UCSD-AML1 (cell line): ENCODE data around the gene WNT7A.

Experiments used
- DNase-seq: peaks from one replicate; lab custom pipeline; 2025; ENCODE audit not compliant: unreplicated experiment; lab: John Stamatoyannopoulos, UW

WNT7A gene

DNA sequence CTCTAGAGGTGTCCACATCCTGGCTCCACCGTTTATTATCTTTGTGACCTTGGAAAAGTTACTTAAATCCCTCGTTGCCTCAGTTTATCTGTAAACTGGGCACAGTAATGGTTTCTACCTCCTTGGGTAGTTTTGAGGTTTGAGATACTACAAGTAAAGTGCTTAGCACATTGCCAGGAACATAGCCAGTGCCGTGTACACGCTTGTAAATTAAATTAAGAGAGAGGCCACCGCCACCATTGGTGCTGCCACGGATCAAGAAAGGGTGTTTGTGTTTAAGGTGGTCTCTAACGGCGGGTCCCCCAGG, 5.8 kb upstream of the WNT7A start:
- DNase-seq = no peak

DNA sequence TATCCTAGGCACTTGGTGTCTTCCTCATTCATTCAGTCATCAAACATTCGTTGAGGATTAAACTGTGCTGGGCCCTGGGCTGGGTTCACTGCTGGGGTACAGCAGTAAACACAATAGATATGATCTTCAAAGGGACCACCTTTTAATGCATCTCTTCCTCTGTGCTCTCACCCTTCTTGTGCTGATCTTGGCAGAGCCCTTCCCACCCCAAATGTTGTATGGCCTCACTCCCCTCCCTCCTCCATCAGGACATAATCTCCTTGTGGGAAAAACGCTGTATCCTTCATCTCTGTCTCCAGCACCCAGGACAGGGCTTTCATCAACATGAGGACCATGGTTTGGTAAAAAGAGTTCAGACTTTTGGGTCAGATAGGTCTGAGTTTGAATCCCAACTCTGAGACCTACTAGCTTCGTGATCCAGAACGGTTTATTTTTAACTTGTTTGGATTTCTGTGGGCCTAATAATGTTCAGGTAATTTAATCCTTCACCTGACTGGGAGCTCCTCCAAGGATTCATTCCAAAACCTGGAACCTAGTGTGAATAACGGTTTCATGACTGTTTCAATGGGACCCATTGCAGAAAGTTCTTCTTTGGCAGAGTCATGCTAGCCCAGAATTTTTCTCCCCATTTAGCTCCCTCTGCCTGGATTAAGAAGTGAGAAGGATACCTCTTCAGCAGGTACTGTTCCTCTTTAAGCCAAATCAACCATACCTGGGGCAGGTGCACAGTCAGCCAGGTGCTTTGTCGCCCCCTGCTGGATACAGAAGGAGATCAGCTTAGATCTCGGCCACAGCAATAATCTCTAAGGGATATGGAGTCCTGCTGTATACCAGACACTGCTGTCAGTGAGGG, 5.2 kb upstream of the WNT7A start:
- no peak for DNase-seq

DNA sequence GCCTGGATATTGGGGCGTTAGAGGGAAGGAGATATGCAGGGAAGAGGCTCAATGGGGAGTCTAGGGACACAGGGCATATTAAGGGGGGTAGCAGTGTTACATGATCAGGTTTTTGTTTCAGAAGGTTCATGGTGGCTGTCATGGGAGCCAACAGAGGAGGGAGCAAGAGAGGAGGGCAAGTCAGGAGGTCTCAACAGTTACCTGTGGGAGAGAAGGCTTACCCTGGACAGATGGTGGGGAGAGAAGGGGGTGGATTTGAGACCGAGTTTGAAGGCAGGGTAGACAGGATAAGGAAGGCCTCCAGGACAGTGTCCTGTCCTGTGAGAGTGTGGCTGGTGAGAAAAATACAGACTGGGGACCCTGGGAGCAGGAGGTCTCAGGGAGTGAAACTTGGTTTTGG, 3.8 kb upstream of the WNT7A start:
- no peak for DNase-seq

DNA sequence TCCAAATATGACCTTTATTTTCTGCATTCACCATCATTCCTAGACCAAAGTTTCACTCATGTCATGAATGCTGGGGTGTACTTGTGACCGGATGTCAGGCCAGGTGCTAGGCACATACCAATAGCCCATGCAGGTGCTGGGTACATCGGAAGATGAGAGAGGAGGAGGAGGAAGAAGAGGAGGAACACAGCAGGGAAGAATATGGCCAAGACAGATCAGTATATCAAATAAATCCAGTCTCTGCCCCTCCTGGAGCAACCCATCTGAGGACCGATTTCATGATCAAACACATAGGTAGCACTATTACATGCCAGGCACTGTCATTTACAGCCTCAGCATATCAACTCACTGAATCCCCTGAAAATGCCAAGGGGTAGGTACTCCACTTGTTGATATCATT, 3.0 kb upstream of the WNT7A start:
- no peak for DNase-seq

DNA sequence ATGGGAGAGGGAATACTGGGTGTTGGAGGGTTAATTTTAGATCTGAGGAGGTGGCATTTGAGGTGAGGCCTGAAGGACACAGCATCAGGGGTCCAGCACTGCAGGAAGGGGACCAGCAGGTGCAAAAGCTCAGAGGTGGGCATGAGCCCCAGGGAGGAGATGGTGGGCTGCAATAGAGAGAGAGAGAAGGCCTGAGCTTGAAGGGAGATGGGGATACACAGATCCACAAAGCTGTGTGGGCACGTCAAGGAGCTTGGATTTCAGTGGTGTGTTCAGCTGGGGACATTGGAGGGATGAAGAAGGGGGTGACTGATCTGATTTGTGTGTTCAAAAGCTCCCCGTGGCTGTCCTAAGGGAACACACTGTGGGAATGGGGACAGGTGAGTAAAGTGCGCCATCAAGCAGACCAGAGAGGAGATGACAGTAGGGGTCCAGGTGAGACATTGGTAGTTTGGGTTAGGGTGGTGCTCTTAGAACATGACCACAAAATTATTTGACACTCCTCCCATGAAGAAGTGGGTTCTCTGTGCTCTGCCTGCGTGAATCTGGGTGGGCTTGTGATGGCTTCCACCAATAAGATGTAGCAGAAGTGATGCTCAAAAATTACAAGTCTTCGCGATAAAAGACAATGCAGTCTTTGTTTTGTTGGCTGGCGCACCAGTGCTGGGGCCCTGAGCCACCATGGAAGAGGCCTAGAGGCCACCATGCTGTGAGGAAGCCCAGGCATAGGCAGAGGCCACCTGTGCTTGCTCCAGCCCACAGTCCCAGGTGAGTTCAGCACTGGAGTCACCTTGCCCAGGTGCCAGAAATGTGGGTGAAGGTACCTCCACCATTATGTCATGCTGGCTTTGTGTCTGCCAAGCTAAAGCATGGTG, 1.9 kb upstream of the WNT7A start:
- no peak for DNase-seq

DNA sequence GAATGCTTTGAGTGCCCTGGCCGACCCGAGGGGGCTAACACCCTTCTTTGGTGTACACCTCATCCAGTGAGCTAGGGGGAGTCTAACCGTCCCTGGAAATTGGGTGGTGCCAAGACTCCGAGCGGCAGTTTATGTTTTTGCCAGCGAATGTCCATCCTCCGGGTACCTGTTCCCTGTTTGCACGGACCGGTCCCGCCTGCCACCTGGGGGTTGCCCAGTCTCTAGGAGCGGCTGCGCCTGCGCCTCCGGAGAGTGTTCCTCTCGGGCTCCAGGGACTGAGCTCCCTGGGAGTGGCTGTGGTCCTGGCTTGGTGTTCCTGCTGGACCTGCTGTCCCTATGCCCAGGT, 913 bp upstream of the WNT7A start:
- no peak for DNase-seq

DNA sequence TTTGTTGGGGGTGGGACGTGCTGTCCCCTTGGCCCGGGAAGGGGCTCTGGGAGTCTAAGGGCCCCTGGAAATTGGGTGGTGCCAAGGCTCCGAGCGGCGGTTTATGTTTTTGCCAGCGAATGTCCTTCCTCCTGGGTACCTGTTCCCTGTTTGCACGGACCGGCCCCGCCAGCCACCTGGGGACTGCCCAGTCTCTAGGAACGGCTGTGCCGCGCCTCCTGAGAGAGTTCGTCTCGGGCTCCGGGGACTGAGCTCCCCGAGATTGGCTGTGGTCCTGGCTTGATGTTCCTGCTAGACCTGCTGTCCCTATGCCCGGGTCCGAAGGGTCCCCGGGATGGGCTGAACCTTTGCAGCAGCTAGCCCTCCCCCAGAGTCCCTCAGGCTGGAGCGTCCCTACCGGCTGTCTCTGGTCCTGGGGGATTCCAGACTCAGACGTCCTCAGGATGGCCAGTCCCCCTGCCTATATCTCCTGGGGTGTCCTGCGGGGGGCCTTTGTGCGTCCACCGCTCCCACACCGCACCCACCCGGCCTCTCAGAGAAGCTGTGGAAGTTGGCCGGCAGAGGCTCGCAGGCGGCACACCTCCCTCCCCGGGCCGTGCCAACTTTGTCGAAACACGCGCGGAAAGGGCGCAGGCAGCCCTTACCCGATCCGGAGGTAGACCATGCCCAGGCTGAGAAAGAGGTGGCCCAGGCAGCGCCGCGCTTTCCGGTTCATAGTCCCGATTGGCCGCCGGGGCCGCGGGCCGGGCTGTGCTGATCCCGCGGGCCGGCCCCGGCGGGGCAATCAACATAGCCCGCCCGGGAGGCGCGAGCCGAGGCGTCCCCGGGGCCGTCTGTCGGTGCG, 547 bp downstream of the WNT7A start:
- no peak for DNase-seq

DNA sequence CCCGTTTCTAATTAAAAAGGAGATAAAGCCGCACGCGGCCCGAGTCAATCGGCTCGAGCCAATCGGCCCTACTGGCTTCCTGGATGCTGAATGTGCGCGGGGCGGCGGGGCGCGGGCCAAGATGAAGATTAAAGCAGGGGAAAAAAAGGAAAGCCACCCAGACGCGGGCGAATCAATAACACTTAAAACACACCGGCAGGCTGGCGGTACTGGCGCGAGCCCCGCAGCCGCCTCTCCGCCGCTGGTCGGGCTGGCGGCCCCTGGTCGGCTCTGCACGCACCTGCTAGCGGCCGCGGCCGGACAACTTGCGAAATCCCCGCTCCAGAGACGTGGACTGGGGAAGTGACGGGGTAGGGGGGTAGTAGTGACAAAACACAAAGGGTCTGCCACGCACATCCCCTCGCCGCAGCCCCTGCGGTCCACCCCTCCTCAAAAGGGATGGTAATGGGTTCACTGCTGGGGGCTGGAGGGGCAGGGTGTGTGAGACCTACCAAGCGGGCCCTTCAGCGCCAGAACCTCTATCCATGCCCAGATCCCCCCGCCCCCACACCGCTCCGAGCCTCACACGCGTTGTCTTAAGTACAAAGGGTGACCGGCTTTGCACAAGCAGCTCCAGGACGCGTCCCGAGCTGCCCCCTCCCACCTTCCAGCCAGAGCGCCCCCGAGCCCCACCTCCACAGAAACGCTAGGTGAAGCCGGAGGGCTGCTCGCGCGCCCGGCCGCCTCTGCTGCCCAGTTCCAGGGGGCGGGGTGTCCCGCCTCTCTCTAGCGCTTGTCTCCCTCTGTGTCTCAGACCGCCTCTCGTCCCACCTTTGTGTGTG, 1.4 kb downstream of the WNT7A start:
- no peak for DNase-seq

DNA sequence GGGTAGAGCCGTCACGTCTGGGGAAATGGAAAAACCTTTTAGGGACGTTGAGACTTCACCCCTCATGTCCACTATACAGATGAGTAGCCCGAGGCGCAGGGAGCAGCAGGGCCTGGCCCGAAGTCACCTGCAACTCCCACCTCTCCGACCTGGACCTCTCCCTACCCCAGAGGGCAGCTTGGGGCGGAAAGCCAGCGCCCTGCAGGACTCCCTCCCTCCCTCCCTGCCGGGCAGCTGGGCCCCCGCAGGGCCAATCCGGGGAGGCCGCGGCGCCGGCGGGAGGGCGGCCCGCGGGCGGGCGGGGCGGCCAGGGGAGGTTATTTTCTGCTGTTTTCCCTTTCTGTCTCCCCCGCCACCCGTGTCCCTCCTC, 2.0 kb downstream of the WNT7A start:
- DNase-seq = no peak

DNA sequence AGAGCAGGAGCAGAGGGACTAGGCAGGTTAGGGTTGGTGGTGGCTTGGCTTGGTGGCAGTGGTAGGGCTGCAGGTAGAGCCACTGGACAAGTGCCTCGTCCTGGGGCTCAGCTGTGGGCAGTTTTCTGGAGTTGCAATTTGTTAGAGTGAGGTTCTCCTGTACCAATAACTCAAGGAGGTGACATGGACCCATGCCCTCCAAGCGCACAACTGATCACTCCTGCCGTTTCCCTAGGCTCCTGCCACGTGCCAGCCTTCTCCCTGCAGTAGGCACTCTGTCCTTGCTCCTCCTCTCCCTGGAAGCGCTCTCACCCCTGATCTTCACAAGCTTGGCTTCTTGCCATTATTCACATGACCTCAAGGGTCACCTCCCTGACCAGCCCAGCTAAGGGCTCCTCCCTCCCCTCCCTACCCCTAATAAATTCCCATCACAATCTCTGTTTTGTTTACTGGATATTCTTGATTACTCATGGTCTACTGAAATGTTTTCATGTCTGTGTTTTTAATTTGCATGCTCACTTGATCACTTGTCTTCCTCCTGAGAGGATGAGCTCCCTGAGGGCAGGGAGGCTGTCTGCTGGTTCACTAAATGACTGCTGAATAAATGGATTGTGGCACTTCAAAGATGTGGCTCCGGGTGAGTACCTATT, 3.3 kb downstream of the WNT7A start:
- DNase-seq = no peak

DNA sequence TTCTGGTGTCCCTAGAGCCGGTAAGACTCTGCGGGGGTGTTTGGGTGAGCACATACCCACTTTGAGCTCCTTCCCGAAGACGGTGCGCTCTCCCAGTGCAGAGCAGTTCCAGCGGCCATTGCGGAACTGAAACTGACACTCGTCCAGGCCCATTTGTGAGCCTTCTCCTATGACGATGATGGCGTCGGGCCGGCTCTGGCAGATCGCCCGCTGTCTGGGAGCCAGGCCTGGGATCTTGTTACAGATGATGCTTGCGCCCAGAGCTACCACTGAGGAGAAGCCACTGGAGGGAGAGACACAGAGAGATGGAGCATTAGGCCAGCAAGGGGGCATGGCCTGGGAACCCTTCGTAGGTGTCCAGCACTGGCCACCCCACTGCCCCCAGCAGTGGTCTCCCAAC, 5.0 kb downstream of the WNT7A start:
- DNase-seq = no peak

DNA sequence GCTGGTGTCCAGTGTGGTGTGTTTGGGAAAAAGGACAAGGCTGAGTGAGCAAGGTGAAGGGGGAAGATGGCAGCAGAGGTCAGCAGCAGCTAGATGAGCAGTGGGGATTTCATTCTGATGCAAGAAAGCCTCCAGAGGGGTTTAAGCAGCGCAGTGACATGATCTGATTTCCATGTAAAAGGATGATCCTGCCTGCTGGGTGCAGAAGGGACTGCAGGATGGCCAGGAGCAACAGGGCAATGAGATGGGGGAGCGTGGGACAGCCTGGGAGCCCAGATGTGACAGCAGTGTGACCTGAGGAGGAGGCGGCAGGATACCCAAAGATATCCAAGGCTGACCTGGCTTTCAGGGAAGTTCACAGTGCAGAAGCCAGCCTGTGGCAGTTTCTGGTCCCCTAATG, 6.1 kb downstream of the WNT7A start:
- DNase-seq = no peak

DNA sequence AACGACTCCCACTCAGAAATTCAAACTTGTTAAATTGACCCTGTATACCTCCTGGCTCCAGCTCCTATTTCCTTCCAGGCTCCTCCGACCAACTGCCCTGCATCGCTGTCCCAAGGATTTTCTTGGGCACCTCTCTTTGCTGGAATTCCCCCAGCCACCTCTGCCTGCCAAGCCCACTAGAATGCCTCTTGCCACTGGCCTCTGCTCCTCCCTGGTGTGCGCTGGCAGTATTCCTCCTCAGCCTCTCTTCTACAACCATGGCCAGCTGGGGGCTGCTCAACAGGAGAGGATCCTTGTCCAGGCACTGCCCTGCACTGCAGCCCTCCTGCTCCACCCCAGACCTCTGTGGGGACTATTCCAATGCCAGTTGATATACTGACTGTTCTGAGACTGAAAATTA, 7.4 kb downstream of the WNT7A start:
- DNase-seq = no peak

DNA sequence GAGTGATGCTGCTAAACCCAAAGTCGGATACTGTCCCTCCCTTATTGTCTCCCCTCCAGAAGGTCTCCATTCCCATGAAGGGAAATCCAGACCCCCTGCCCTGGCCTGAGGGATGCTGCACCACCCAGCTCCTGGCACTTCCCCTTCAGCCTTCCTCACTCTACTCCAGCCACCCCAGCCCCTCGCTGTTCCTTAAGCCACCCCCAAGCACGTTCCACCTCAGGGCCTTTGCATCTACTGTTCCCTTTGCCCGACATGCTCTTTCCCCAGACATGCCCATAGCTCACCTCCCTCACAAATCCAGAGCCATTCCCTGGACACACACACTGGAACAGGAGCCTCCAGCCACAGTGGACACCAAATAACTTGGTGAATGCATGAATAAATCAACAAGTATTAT, 8.1 kb downstream of the WNT7A start:
- no peak for DNase-seq

DNA sequence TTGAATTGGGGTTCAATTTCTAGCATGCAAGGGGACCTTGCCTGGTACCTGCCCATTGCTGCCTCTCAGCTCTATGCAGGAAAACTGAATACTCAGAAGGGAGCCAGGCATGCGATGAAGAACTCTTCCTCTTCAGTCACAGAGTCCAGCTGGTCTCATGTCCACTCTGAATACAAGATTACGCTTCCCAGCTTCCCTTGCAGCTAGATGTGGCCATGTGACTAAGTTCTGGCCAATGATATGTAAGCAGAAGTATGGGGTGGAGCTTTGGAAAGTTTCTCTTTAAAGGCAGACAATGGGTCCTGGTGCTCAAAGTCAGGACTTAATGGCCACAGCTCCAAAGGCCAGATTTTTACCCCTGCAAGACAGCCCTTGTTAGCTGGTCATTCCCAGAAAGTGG, 9.0 kb downstream of the WNT7A start:
- DNase-seq = no peak

DNA sequence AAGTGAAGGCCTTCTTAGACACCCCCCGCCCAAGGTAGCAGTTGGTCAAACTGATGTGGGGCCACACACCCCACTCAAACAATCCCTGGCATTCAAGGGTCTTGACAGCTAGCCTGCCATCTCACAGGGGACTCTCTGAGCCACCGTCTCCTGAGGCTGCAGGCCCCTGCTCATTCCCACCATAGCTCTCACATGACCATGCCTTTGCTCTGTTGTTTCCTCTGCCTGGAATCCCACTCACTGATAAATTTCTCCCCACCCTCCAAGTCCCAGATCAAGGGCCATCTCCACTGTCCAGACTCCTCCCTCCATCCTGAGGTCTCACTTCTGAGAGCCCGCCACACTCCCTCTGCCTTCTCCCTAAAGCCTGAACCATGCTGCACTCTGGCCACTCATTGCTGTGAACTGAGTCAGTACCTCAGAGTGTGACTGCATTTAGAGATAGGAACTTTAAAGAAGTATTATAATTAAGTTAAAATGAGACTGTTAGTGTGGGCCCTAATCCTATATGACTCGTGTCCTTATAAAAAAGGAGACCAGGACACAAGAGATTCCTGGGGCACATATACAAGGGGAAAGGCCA, 10.0 kb downstream of the WNT7A start:
- no peak for DNase-seq

DNA sequence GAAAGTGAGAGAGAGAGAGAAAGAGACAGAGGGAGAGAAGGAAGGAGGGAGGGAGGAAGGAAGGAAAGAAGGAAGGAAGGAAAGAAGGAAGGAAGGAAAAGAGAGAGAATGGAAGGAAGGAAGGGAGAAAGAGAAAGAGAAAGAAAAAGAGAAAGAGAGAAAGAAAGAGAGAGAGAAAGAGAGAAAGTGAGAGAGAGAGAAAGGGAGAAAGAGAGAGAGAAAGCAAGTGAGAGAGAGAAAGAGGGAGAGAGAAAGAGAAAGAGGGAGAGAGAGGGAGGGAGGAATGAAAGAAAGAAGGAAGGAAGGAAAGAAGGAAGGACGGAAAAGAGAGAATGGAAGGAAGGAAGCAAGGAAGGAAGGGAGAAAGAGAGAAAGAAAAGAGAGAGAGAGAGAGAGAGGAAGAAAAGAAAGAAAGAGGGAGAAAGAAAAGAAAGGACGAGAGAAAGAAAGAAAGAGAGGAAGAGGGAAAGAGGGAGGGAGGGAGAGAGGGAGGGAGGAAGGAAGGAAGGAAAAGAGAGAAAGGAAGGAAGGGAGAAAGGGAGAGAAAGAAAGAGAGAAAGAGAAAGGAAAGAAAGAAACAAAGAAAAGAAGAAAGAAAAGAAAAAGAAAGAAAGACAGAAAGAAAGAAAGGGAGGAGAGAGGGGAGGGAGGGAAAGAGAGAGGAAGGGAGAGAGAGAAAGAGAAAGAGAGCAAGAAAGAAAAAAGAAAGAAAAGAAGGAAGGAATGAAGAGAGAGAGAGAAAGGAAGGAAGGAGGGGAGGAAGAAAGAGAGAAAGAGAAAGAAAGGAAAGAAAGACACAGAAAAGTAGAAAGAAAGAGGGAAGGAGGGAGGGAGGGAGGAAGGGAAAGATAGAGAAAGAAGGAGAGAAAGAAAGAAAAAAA, 10.8 kb downstream of the WNT7A start:
- no peak for DNase-seq

DNA sequence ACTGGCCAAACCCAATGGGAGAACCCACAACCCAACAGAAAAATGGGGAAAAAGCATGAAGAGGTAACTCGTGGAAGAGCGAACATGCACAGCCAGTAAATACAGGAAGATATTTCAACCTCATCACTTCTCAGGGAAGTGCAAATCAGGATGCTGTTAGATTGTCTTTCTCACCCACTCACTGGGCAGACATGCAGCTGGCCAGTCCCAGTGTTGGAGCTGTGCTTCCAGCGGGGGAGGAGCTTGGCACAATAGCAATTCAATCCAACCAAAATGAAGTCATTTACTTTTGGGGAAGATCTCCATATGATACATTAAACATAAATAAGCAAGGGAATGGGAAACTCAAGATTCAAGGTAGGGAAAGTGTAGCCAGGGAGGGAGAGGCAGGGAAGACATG, 12.1 kb downstream of the WNT7A start:
- DNase-seq = no peak
